Lower leg skin (tissue), 3 donors: ENCODE measurements around the gene GPC3.

ENCODE experiments used
- POLR2A ChIP-seq, 2 donors: fragments of 450-650 bp; IDR thresholded peaks; one replicate each; pipeline ENCODE4 v1.6.1; 2016 to 2017; ENCODE audit warnings: antibody characterized with exemption in 2 of 2, mild to moderate bottlenecking in 1 of 2, moderate library complexity in 1 of 2
- TF ChIP-seq, protein P1 (sequence below), 3 donors: fragments of 450-650 bp; IDR thresholded peaks; one replicate each; pipeline ENCODE4 v1.5.1; 2016; ENCODE audit warnings: antibody characterized with exemption in 3 of 3, mild to moderate bottlenecking in 3 of 3, moderate library complexity in 2 of 3

DNA sequence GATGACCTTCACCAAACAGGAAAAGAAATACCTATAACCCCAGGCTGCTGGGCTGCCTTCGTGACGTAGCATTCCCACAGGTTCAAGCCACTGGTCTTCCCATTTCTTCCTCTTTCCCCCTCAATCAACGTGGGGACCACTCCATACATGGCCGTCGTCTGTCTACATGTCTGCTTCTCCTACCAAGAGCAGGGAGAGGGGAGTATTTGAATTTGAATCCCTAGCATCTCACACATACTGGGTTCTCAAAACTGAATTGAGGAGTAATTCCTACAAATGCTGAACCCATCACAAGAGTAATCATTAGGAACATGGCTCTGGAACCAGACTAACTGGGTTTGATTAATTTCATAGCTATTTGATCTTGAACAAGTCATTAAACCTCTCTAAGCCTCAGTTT is 17.3 kb downstream of the GPC3 start:
- no peak for TF ChIP-seq POLR2A (IDR thresholded peaks at IDR 0.05)
- TF ChIP-seq, protein P1, sequence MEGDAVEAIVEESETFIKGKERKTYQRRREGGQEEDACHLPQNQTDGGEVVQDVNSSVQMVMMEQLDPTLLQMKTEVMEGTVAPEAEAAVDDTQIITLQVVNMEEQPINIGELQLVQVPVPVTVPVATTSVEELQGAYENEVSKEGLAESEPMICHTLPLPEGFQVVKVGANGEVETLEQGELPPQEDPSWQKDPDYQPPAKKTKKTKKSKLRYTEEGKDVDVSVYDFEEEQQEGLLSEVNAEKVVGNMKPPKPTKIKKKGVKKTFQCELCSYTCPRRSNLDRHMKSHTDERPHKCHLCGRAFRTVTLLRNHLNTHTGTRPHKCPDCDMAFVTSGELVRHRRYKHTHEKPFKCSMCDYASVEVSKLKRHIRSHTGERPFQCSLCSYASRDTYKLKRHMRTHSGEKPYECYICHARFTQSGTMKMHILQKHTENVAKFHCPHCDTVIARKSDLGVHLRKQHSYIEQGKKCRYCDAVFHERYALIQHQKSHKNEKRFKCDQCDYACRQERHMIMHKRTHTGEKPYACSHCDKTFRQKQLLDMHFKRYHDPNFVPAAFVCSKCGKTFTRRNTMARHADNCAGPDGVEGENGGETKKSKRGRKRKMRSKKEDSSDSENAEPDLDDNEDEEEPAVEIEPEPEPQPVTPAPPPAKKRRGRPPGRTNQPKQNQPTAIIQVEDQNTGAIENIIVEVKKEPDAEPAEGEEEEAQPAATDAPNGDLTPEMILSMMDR (IDR thresholded peaks at IDR 0.05) = no peak
